H54 (cell line): Measurements from ENCODE around the gene PPWD1.
"Not testable (repeated sequence)": the region's sequence is repeated elsewhere in the genome, so short reads cannot be mapped to it uniquely, and the experiment has no call there.

Experiments
- DNase-seq: peaks from one replicate; pipeline ENCODE4 v3.0.0; 2011; ENCODE audit warnings: low spot score, mixed read lengths; ENCODE audit not compliant: insufficient read length
- FAIRE-seq: peaks from 3 replicates; lab custom pipeline; 2011; peaks lifted over from hg19 to GRCh38; lab: Jason Lieb, UNC
- POLR2A ChIP-seq: IDR thresholded peaks from 2 replicates; pipeline ENCODE4 v1.6.1; 2011; ENCODE audit warnings: low read depth, mild to moderate bottlenecking, low read length

The PPWD1 gene

GRCh38 chr5:65577141-65577540, 14.0 kb downstream of the PPWD1 start:
- TF ChIP-seq POLR2A = no peak
- DNase-seq (no peak), FAIRE-seq (peak; percentile 45)

- DNase-seq = no peak
- FAIRE-seq = peak; percentile 15
- TF ChIP-seq POLR2A = no peak
Observed at GRCh38 chr5:65588694-65589093, 25.6 kb downstream of the PPWD1 start.

GRCh38 chr5:65601761-65602160, 38.7 kb downstream of the PPWD1 start:
- not testable (repeated sequence) for FAIRE-seq, DNase-seq

- FAIRE-seq (no peak), DNase-seq (no peak)
Observed at GRCh38 chr5:65611524-65611923, 48.4 kb downstream of the PPWD1 start.

GRCh38 chr5:65612298-65612907, 49.3 kb downstream of the PPWD1 start:
- FAIRE-seq = no peak
- DNase-seq = no peak
- no peak for TF ChIP-seq POLR2A

More at GRCh38 chr5:65611524-65611923, 48.4 kb downstream of the PPWD1 start:
- no peak for TF ChIP-seq POLR2A

GRCh38 chr5:65620021-65620420, 56.9 kb downstream of the PPWD1 start:
- FAIRE-seq (no peak), DNase-seq (no peak)
- no peak for TF ChIP-seq POLR2A

- DNase-seq, FAIRE-seq: not testable (repeated sequence)
Observed at GRCh38 chr5:65621961-65622360, 58.9 kb downstream of the PPWD1 start.

- FAIRE-seq = no peak
- TF ChIP-seq POLR2A = no peak
- no peak for DNase-seq
Observed at GRCh38 chr5:65623482-65623881, 60.4 kb downstream of the PPWD1 start.

- FAIRE-seq (peak; percentile 78), DNase-seq (peak; percentile 80)
- TF ChIP-seq POLR2A = peak; percentile 74; the same call in 1 of the 2 replicates
Observed at GRCh38 chr5:65624025-65624570, 61.0 kb downstream of the PPWD1 start, which contains the start of gene TRIM23. TRIM23 (minus strand) TSS chr5:65624333; CDS start chr5:65624274, 59 bp downstream.

GRCh38 chr5:65624571-65625555, 61.8 kb downstream of the PPWD1 start, which contains the start of the genes SHLD3 and TRAPPC13:
SHLD3 (plus strand) TSS chr5:65625027; CDS start chr5:65629588, 4,561 bp downstream.
TRAPPC13 (plus strand) TSS chr5:65625027; CDS start chr5:65625061, 34 bp downstream.
- TF ChIP-seq POLR2A = 0 out of 2 replicates have a peak, but pooled peaks have one; percentile 24
- DNase-seq = peak; percentile 30
- peak; percentile 72 for FAIRE-seq

GRCh38 chr5:65625743-65626142, 62.6 kb downstream of the PPWD1 start:
- DNase-seq (no peak), FAIRE-seq (no peak)
- no peak for TF ChIP-seq POLR2A

GRCh38 chr5:65630981-65631380, 67.9 kb downstream of the PPWD1 start:
- no peak for TF ChIP-seq POLR2A
- DNase-seq (no peak), FAIRE-seq (peak; percentile 84)
